Measurements from ENCODE around the gene GRM3. TPM values are rescaled to one million over a fixed set of nuclear protein-coding genes. Genes with fewer than 3 reads are reported as not detected.

The GRM3 gene
- total and polyA plus RNA-seq, 2 of the 4 experiments (the other 2 are of a cell fraction) = not detected

- intact Hi-C loops (cut with micrococcal nuclease) (no loop called here), in situ Hi-C loops (cut with MboI; ENCODE audit: low sequenced_read_pairs) (no loop called here), dilution Hi-C loops (cut with HindIII; ENCODE audit: low sequenced_read_pairs, unreplicated experiment) (no loop called here)
- Histone ChIP-seq H3K27me3 (ENCODE audit: control insufficient read depth, insufficient read depth, low read length) (no peaks in the 10 kb centered on the region), H3K14ac (replicated peaks; ENCODE audit: low read depth, low read length) (no peak overlapping the region), H4K20me1 (ENCODE audit: insufficient read depth, low read length) (no peaks in the 10 kb centered on the region), H3K4me1 (ENCODE audit: control insufficient read depth, insufficient read depth, low read length) (no peaks in the 10 kb centered on the region), H2AK5ac (ENCODE audit: low read depth, low read length) (no peak overlapping the region), H3K4me2 (ENCODE audit: low read depth, low read length) (no peak overlapping the region), H3K4ac (ENCODE audit: low read depth, low read length) (no peak overlapping the region), H2AFZ (replicated peaks; ENCODE audit: low read length, poor library complexity) (no peak overlapping the region), H3K23ac (ENCODE audit: low read depth, low read length) (no peak overlapping the region), H3K4me3 (ENCODE audit: insufficient read depth, low read depth, low read length) (no peak overlapping the region), H3K9me1 (ENCODE audit: insufficient read depth, low read length) (no peaks in the 10 kb centered on the region), H4K91ac (ENCODE audit: insufficient read depth, low read depth, low read length) (no peak overlapping the region), H2AK9ac (replicated peaks; ENCODE audit: low read depth, low read length, poor library complexity) (no peak overlapping the region), H3K18ac (ENCODE audit: low read depth, low read length) (no peak overlapping the region), H4K8ac (ENCODE audit: low read depth in 2 of 2, low read length in 2 of 2) (no peak overlapping the region), H3K36me3 (ENCODE audit: control insufficient read depth, insufficient read depth, low read length) (no peaks in the 10 kb centered on the region), H3K9ac (ENCODE audit: low read depth, low read length) (no peak overlapping the region), H3K56ac (ENCODE audit: extremely low read depth, insufficient read depth, low read length) (no peak overlapping the region), H2BK15ac (ENCODE audit: low read depth, low read length) (no peak overlapping the region), H2BK5ac (ENCODE audit: low read depth, low read length, poor library complexity, severe bottlenecking) (no peak overlapping the region), H3K79me1 (ENCODE audit: low read depth in 1 of 2, low read length in 2 of 2) (no peaks in the 10 kb centered on the region), H4K5ac (ENCODE audit: low read depth, low read length) (no peak overlapping the region), H2BK20ac (ENCODE audit: low read depth, low read length) (no peak overlapping the region), H2BK120ac (ENCODE audit: low read depth, low read length) (no peak overlapping the region), H3K9me3 (ENCODE audit: control insufficient read depth, insufficient read depth, low read length) (no peaks in the 10 kb centered on the region), H3K27ac (ENCODE audit: insufficient read depth, low read length) (no peak overlapping the region)
- TF ChIP-seq CHD1 (IDR thresholded peaks at IDR 0.05; ENCODE audit: low read depth, low read length) = no peak
- TF ChIP-seq RCOR1 (IDR thresholded peaks at IDR 0.05; ENCODE audit: insufficient replicate concordance, low read length) = no peak
- TF ChIP-seq NFE2L2 (IDR thresholded peaks at IDR 0.05; ENCODE audit: low read depth, low read length) = no peak
- TF ChIP-seq MXI1 (IDR thresholded peaks at IDR 0.05; ENCODE audit: borderline replicate concordance, low read depth, low read length) = no peak
- TF ChIP-seq BHLHE40 (IDR thresholded peaks at IDR 0.05; ENCODE audit: low read depth, low read length) = no peak
- TF ChIP-seq CTCF (conservative IDR thresholded peaks at IDR 0.05; ENCODE audit: low read depth, low read length) = no peak
- TF ChIP-seq FOS (IDR thresholded peaks at IDR 0.05; ENCODE audit: low read depth, low read length) = no peak
- no peak for TF ChIP-seq MAZ (IDR thresholded peaks at IDR 0.05; ENCODE audit: borderline replicate concordance, low read depth, low read length)
- no peak for TF ChIP-seq USF2 (IDR thresholded peaks at IDR 0.05; ENCODE audit: low read depth, low read length)
- no peak for TF ChIP-seq SMC3 (IDR thresholded peaks at IDR 0.05; ENCODE audit: low read depth, low read length)
- TF ChIP-seq POLR2A (IDR thresholded peaks at IDR 0.05; ENCODE audit: low read depth, low read length) = no peak
- no peak for TF ChIP-seq MAFK (IDR thresholded peaks at IDR 0.05; ENCODE audit: low read depth, low read length)
- no peak for TF ChIP-seq CEBPB (IDR thresholded peaks at IDR 0.05; ENCODE audit: low read depth, low read length)
- no peak for TF ChIP-seq RAD21 (IDR thresholded peaks at IDR 0.05; ENCODE audit: low read length)
- TF ChIP-seq RFX5 (IDR thresholded peaks at IDR 0.05; ENCODE audit: low read depth, low read length) = no peak
- TF ChIP-seq ELK1 (IDR thresholded peaks at IDR 0.05; ENCODE audit: borderline replicate concordance, low read depth, low read length) = no peak
- no CpG with 5 or more reads among the region's 3 CpGs for WGBS, 2 experiments (ENCODE audit: extremely low coverage in 2 of 2, insufficient read length in 1 of 2)
- DNase-seq = no peak
- CTCF ChIA-PET = no interaction called here
- POLR2A ChIA-PET (ENCODE audit: unreplicated experiment) = no interaction called here
- ATAC-seq (ENCODE audit: low read depth) = no peak
- no TSS peak for BruUV-seq (replicated peaks)
Observed at GRCh38 chr7:86747698-86748097, 104.0 kb downstream of the GRM3 start.
